SK-N-SH treated with all-trans-retinoic acid at 6 μM for 48 hours (cell line): ENCODE measurements around the gene KLHDC4.
"Not testable (repeated sequence)": the region's sequence is repeated elsewhere in the genome, so short reads cannot be mapped to it uniquely, and the experiment has no call there.

Experiments used
- ARNTL ChIP-seq: fragments of 450-650 bp; formaldehyde crosslinking; IDR thresholded peaks from 2 replicates; pipeline ENCODE4 v1.5.0; 2020; ENCODE audit warnings: low read depth, mild to moderate bottlenecking, moderate library complexity, borderline replicate concordance
- CREB5 ChIP-seq: fragments of 250-450 bp; sonication (Bioruptor Pico); IDR thresholded peaks from 2 replicates; pipeline ENCODE4 v1.5.1; 2020; ENCODE audit warnings: low read depth, mild to moderate bottlenecking, moderate library complexity
- RARB ChIP-seq: fragments of 250-450 bp; sonication (Bioruptor Pico); IDR thresholded peaks from 2 replicates; pipeline ENCODE4 v1.8.0; 2021; ENCODE audit warnings: mild to moderate bottlenecking, moderate library complexity
- TF ChIP-seq, protein P1 (sequence below): fragments of 250-450 bp; sonication (Bioruptor Pico); IDR thresholded peaks from 2 replicates; pipeline ENCODE4 v1.8.0; 2020; ENCODE audit warnings: mild to moderate bottlenecking, moderate library complexity, borderline replicate concordance

DNA sequence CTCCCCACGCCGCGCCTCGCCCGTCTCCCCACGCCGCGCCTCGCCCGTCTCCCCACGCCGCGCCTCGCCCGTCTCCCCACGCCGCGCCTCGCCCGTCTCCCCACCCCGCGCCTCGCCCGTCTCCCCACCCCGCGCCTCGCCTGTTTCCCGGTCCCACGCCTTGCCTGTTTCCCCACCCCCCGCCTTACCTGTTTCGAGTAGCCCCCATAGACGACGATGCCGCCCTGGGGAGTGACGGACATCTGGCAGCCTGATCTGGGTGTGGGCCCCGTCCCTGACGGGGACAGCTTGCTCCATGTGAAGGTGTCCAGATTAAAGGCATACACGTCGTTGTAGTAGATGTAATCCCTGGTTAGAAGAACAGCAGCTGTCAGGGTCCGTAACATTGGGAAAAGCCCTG, 39.2 kb downstream of the KLHDC4 start:
- TF ChIP-seq, protein P1, sequence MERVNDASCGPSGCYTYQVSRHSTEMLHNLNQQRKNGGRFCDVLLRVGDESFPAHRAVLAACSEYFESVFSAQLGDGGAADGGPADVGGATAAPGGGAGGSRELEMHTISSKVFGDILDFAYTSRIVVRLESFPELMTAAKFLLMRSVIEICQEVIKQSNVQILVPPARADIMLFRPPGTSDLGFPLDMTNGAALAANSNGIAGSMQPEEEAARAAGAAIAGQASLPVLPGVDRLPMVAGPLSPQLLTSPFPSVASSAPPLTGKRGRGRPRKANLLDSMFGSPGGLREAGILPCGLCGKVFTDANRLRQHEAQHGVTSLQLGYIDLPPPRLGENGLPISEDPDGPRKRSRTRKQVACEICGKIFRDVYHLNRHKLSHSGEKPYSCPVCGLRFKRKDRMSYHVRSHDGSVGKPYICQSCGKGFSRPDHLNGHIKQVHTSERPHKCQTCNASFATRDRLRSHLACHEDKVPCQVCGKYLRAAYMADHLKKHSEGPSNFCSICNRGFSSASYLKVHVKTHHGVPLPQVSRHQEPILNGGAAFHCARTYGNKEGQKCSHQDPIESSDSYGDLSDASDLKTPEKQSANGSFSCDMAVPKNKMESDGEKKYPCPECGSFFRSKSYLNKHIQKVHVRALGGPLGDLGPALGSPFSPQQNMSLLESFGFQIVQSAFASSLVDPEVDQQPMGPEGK (CRISPR knock-in tag), result not testable (repeated sequence)
- not testable (repeated sequence) for TF ChIP-seq ARNTL (CRISPR knock-in tag); RARB; CREB5 (CRISPR knock-in tag)
